ENCODE measurements around the gene RASAL1. TPM values are rescaled to one million over a fixed set of nuclear protein-coding genes. Genes with fewer than 3 reads are reported as not detected.

The RASAL1 gene
- polyA plus RNA-seq, 2 of the 4 experiments (the other 2 are of a cell fraction): 0.30 to 0.34 TPM

DNA sequence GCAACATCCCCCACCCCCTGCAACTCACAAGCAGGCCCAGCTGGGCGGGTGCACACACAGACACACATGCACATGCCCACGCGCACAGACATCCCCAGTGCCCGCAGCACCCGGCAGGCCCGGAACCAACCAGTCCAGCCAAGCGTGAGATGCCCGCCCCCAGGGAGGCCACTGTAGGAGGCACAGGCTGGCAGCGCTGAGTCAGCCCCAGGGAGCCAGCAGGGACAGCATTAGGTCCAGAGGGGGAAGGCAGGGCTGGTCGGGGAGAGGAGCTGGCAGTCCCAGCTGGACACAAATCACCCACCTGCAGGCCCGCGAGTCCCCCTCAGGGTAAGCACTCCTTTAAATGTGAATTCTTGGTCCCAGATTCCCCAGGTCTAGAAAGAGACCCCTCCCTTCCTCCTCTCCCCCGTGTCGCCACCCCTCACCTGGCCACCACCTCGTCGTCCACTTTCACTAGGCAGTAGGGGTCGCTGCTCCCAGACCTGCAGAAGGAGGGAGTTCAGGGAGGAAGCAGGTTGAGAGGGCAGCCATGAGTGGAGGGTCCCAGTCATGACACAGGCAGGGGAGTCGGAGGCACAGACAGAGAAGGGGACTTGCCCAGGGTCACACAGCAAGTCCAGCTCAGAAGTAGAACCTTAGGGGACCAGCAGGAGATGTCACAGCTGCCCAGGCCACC is 5.0 kb downstream of the RASAL1 start:
- CTCF ChIA-PET: interaction anchor here (0.9 to 1.5 kb wide), 8 partner anchors 9 to 32 kb away, joined by 3 to 7 read pairs (median 4); no protein-coding TSS in a partner anchor
- POLR2A ChIA-PET: no interaction called here
- Histone ChIP-seq H3K4me2 (no peak overlapping the region), H3K4me1 (peaks cover 8% of the 10 kb centered on the region; the same call in 1 of the 3 replicates), H3K27ac (no peak overlapping the region), H3K4me3 (no peak overlapping the region), H3K9me3 (no peaks in the 10 kb centered on the region)
- TF ChIP-seq, protein P1, sequence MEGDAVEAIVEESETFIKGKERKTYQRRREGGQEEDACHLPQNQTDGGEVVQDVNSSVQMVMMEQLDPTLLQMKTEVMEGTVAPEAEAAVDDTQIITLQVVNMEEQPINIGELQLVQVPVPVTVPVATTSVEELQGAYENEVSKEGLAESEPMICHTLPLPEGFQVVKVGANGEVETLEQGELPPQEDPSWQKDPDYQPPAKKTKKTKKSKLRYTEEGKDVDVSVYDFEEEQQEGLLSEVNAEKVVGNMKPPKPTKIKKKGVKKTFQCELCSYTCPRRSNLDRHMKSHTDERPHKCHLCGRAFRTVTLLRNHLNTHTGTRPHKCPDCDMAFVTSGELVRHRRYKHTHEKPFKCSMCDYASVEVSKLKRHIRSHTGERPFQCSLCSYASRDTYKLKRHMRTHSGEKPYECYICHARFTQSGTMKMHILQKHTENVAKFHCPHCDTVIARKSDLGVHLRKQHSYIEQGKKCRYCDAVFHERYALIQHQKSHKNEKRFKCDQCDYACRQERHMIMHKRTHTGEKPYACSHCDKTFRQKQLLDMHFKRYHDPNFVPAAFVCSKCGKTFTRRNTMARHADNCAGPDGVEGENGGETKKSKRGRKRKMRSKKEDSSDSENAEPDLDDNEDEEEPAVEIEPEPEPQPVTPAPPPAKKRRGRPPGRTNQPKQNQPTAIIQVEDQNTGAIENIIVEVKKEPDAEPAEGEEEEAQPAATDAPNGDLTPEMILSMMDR (IDR thresholded peaks at IDR 0.05): peak; percentile 40
- TF ChIP-seq JUNB (IDR thresholded peaks at IDR 0.05) (no peak), POLR2A (IDR thresholded peaks at IDR 0.05; ENCODE audit: low read length) (no peak), CEBPB (IDR thresholded peaks at IDR 0.05) (no peak), ZC3H11A (IDR thresholded peaks at IDR 0.05) (no peak), MAFK (IDR thresholded peaks at IDR 0.05; ENCODE audit: partially characterized antibody) (peak; percentile 34)
- ATAC-seq (peak; percentile 44 to 64; a peak in 4 of 6 replicates), DNase-seq (ENCODE audit: low read depth in 1 of 2, low spot score in 1 of 2) (peak in 1 of 2 experiments; percentile 48), FAIRE-seq (no peak)
- 26% methylated on average over 12 of the region's 18 CpGs for WGBS (ENCODE audit: missing lambda C conversion rate)

DNA sequence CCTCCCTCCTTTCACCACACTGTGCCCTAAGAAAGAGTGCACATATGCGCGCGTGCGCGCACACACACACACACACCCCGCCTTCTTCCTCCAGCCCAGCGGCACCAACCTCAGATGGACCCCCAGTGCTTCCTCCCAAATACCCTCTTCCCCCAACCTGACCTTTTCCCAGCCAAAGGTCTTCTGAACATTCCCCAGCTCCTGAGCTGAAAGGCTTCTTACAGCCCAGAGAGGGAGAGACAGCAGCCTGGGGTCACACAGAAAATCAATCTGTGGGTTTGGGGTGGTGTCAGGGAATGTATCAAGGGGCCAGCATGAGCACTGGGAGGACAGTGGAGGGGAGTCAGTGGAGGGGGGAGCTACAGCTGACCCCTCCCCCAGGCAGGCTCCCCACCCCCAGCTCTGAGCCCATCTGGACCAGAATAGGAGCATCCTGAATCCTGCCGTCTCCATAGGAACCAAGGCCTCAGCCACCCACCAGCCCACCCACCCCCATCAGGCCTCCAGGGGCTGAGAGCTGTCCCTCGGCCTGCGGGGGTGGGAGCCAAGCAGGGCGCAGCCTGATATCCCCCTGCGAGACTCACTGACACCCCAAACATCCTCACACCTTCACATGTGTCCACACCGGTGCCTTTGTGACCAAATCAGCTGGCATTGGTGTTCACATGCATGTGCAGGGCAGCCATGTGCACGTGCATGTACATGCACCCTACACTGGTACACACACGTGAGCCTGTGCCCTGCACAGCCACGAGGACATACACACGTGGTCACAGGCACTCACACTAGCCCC is 5.7 kb downstream of the RASAL1 start:
- CTCF ChIA-PET: interaction anchor here (0.7 to 1.6 kb wide), 9 partner anchors 8 to 81 kb away, joined by 3 to 5 read pairs (median 3); no protein-coding TSS in a partner anchor
- FAIRE-seq: no peak
- Histone ChIP-seq H3K9me3 (no peaks in the 10 kb centered on the region), H3K27ac (no peak overlapping the region), H3K4me2 (no peak overlapping the region), H3K4me3 (no peak overlapping the region), H3K4me1 (peaks cover 3% of the 10 kb centered on the region; the same call in 1 of the 3 replicates)
- ATAC-seq: peak in 1 of 2 experiments; percentile 2; a peak in 1 of 6 replicates
- TF ChIP-seq SREBF2 (IDR thresholded peaks at IDR 0.05) (no peak), POLR2A (IDR thresholded peaks at IDR 0.05; ENCODE audit: low read length) (no peak), ZC3H11A (IDR thresholded peaks at IDR 0.05) (no peak)
- WGBS (ENCODE audit: missing lambda C conversion rate): 79% methylated on average over 14 of the region's 17 CpGs
- POLR2A ChIA-PET: no interaction called here
- DNase-seq (ENCODE audit: low read depth in 1 of 2, low spot score in 1 of 2): no peak

DNA sequence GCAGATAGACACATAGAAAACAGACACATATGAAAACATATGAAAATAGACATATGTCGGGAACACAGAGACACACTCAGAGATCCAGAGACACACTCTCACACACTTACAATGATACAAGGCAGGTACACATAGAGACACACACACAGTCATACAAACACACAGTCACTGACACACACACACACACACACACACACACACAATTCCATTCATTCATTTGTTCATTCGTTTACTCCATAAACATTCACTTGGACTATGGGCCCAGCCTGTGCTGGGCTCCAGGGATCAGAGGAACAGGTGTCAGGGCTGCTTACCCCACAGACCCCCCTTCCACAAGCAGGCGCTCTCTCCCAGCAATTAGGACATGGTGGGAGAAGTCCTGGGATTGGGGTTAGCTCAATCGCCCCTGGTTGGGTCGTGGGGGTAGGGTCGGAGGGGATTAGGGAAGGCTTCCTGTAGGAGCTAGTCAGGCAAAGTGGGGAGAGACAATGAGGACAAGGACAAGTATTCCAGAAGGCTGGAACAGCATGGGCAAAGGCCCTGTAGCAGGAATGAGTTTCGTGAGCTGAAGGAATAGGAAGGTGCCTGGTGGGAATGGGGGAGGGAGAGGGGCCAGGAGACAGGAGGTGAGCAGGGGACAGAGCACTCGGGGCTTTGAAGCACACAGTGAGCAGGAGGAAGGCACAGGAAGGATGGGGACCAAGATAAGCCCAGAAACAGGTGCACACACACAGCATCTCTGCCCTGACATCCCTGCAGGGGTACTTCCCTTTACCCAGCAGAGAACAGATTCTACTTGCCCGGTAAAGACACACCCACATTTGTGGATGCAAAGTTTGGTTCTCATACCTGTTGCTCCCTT is 6.5 kb downstream of the RASAL1 start:
- no peak for ATAC-seq
- DNase-seq (ENCODE audit: low read depth in 1 of 2, low spot score in 1 of 2): no peak
- H3K9me3 ChIP-seq: no peaks in the 10 kb centered on the region
- no peak overlapping the region for H3K4me3 ChIP-seq
- CTCF ChIA-PET: interaction anchor here (0.7 to 1.6 kb wide), 8 partner anchors 9 to 80 kb away, joined by 3 to 5 read pairs (median 3); no protein-coding TSS in a partner anchor
- WGBS (ENCODE audit: missing lambda C conversion rate): 47% methylated on average over 9 of the region's 9 CpGs
- no peak for FAIRE-seq
- POLR2A ChIA-PET: no interaction called here
- H3K4me1 ChIP-seq: 0 out of 3 replicates have a peak, but pooled peaks cover 3% of the 10 kb centered on the region
- H3K27ac ChIP-seq: no peak overlapping the region
- H3K4me2 ChIP-seq: no peak overlapping the region
- TF ChIP-seq, protein P2, sequence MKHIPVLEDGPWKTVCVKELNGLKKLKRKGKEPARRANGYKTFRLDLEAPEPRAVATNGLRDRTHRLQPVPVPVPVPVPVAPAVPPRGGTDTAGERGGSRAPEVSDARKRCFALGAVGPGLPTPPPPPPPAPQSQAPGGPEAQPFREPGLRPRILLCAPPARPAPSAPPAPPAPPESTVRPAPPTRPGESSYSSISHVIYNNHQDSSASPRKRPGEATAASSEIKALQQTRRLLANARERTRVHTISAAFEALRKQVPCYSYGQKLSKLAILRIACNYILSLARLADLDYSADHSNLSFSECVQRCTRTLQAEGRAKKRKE (CRISPR knock-in tag; IDR thresholded peaks at IDR 0.05; ENCODE audit: low read depth): no peak
- TF ChIP-seq CBX2 (IDR thresholded peaks at IDR 0.05; ENCODE audit: borderline replicate concordance, low read depth) (no peak), CEBPB (IDR thresholded peaks at IDR 0.05) (no peak), RFX5 (IDR thresholded peaks at IDR 0.05) (no peak), MYC (IDR thresholded peaks at IDR 0.05; ENCODE audit: borderline replicate concordance, low read length) (no peak), HOXB5 (CRISPR knock-in tag; IDR thresholded peaks at IDR 0.05) (no peak), MAZ (IDR thresholded peaks at IDR 0.05; ENCODE audit: borderline replicate concordance, low read depth, low read length) (no peak), FOSB (CRISPR knock-in tag; IDR thresholded peaks at IDR 0.05) (no peak), KDM1A (IDR thresholded peaks at IDR 0.05; ENCODE audit: low read depth) (no peak), RCOR1 (IDR thresholded peaks at IDR 0.05; ENCODE audit: low read depth, low read length) (no peak), KDM5A (IDR thresholded peaks at IDR 0.05) (no peak), CHD4 (IDR thresholded peaks at IDR 0.05; ENCODE audit: borderline replicate concordance) (no peak), ESRRA (IDR thresholded peaks at IDR 0.05; ENCODE audit: borderline replicate concordance, low read length) (no peak)
- TF ChIP-seq, protein P3, sequence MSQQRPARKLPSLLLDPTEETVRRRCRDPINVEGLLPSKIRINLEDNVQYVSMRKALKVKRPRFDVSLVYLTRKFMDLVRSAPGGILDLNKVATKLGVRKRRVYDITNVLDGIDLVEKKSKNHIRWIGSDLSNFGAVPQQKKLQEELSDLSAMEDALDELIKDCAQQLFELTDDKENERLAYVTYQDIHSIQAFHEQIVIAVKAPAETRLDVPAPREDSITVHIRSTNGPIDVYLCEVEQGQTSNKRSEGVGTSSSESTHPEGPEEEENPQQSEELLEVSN (IDR thresholded peaks at IDR 0.05; ENCODE audit: borderline replicate concordance, low read depth): no peak
- TF ChIP-seq, protein P4, sequence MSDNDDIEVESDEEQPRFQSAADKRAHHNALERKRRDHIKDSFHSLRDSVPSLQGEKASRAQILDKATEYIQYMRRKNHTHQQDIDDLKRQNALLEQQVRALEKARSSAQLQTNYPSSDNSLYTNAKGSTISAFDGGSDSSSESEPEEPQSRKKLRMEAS (IDR thresholded peaks at IDR 0.05): no peak
- TF ChIP-seq, protein P5, sequence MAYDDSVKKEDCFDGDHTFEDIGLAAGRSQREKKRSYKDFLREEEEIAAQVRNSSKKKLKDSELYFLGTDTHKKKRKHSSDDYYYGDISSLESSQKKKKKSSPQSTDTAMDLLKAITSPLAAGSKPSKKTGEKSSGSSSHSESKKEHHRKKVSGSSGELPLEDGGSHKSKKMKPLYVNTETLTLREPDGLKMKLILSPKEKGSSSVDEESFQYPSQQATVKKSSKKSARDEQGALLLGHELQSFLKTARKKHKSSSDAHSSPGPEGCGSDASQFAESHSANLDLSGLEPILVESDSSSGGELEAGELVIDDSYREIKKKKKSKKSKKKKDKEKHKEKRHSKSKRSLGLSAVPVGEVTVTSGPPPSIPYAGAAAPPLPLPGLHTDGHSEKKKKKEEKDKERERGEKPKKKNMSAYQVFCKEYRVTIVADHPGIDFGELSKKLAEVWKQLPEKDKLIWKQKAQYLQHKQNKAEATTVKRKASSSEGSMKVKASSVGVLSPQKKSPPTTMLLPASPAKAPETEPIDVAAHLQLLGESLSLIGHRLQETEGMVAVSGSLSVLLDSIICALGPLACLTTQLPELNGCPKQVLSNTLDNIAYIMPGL (CRISPR knock-in tag; IDR thresholded peaks at IDR 0.05; ENCODE audit: borderline replicate concordance): no peak
- TF ChIP-seq, protein P6, sequence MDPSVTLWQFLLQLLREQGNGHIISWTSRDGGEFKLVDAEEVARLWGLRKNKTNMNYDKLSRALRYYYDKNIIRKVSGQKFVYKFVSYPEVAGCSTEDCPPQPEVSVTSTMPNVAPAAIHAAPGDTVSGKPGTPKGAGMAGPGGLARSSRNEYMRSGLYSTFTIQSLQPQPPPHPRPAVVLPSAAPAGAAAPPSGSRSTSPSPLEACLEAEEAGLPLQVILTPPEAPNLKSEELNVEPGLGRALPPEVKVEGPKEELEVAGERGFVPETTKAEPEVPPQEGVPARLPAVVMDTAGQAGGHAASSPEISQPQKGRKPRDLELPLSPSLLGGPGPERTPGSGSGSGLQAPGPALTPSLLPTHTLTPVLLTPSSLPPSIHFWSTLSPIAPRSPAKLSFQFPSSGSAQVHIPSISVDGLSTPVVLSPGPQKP (IDR thresholded peaks at IDR 0.05; ENCODE audit: low read depth, low read length): no peak
